ENCODE data around the gene SDC1. TPM values are rescaled to one million over a fixed set of nuclear protein-coding genes. Genes with fewer than 3 reads are reported as not detected.

The SDC1 gene
- total RNA-seq, 1 experiment from 2014 or later: 22.3 TPM

GRCh38 chr2:20221555-20221973 is 3.4 kb downstream of the SDC1 start:
- peak overlapping the region in 1 of 2 experiments; percentile 79; a peak in 2 of 5 replicates for H3K4me3 Mint-ChIP-seq
- Histone ChIP-seq H4K91ac (ENCODE audit: insufficient read length, low read depth, low read length) (no peak overlapping the region), H3K9me3 (ENCODE audit: control insufficient read depth, low read depth, low read length) (no peaks in the 10 kb centered on the region), H4K20me1 (ENCODE audit: control insufficient read depth, insufficient read depth, insufficient read length) (no peaks in the 10 kb centered on the region), H3K27me3 (ENCODE audit: insufficient read depth, low read length) (no peaks in the 10 kb centered on the region), H3K27ac (ENCODE audit: insufficient read length, low read depth, low read length) (no peak overlapping the region), H2AFZ (ENCODE audit: low read length) (no peak overlapping the region), H2BK20ac (ENCODE audit: low read depth, low read length, poor library complexity, severe bottlenecking) (no peak overlapping the region), H3T11ph (ENCODE audit: low read length) (no peak overlapping the region), H3K79me2 (ENCODE audit: insufficient read depth, low read length) (peaks cover 18% of the 10 kb centered on the region; the same call in 1 of the 2 replicates), H2BK12ac (ENCODE audit: insufficient read length, low read depth, low read length) (no peak overlapping the region), H4K8ac (replicated peaks; ENCODE audit: insufficient read length, low read depth, low read length) (no peak overlapping the region), H3K79me1 (ENCODE audit: insufficient read depth, low read depth, low read length, poor library complexity, severe bottlenecking) (no peaks in the 10 kb centered on the region), H2BK5ac (ENCODE audit: insufficient read length, low read length) (no peak overlapping the region), H3K56ac (ENCODE audit: insufficient read length, low read depth, low read length) (no peak overlapping the region), H3K14ac (ENCODE audit: insufficient read depth, low read length) (no peak overlapping the region), H3K18ac (ENCODE audit: insufficient read length, low read depth, low read length) (no peak overlapping the region), H2AK5ac (ENCODE audit: insufficient read length, low read length) (no peak overlapping the region), H3K4me1 (ENCODE audit: insufficient read depth, low read length) (peaks cover 9% of the 10 kb centered on the region; the same call in 1 of the 2 replicates), H3K23me2 (ENCODE audit: insufficient read length, low read depth, low read length, poor library complexity, severe bottlenecking) (peaks cover 10% of the 10 kb centered on the region), H2BK15ac (ENCODE audit: low read depth, low read length) (no peak overlapping the region), H3K4ac (ENCODE audit: low read depth, low read length) (no peak overlapping the region), H3K4me2 (ENCODE audit: insufficient read depth, insufficient read length, low read length) (no peak overlapping the region), H3K9ac (ENCODE audit: extremely low read depth, insufficient read length, low read length) (no peak overlapping the region), H4K5ac (ENCODE audit: insufficient read length, low read depth, low read length) (no peak overlapping the region), H2BK120ac (ENCODE audit: low read depth, low read length, poor library complexity, severe bottlenecking) (no peak overlapping the region), H3K23ac (ENCODE audit: insufficient read length, low read depth, low read length) (no peak overlapping the region)
- WGBS (ENCODE audit: extremely low coverage, insufficient read length, low lambda C conversion rate): no CpG with 5 or more reads among the region's 3 CpGs
- DNase-seq: no peak
- H3K9me3 Mint-ChIP-seq: no peaks in the 10 kb centered on the region; a peak in 1 of 5 replicates
- TF ChIP-seq CTCF (conservative IDR thresholded peaks at IDR 0.05): no peak
- H3K4me1 Mint-ChIP-seq: peaks cover 28 to 31% of the 10 kb centered on the region in 2 experiments
- H3K36me3 Mint-ChIP-seq (ENCODE audit: insufficient read depth in 1 of 3, low read depth in 3 of 3): peaks cover 12 to 21% (median 14%) of the 10 kb centered on the region in 3 experiments; a peak in 6 of 7 replicates
- H3K27me3 Mint-ChIP-seq (ENCODE audit: low read depth): peaks cover 19% of the 10 kb centered on the region
- peak overlapping the region in 1 of 3 experiments; percentile 29; a peak in 2 of 7 replicates for H3K27ac Mint-ChIP-seq
